Transverse colon (tissue), 4 donors: ENCODE results near the gene KCNQ1OT1. TPM values are rescaled to one million over a fixed set of nuclear protein-coding genes. Genes with fewer than 3 reads are reported as not detected.
A peak's percentile ranks its signal among the peaks of the same experiment; 100 is the strongest.

ENCODE experiments used
- DNase-seq: peaks from one replicate; pipeline ENCODE4 v3.0.0-alpha.2; 2019
- H3K27ac ChIP-seq, 4 donors: fragments of 200-600 bp; sonication (generic); 2 replicates each; pipeline ENCODE4 v1.5.1; 2016 to 2018; ENCODE audit warnings: inconsistent platforms in 4 of 4
- H3K27me3 ChIP-seq: fragments of 200-600 bp; sonication (generic); 2 replicates; pipeline ENCODE4 v1.5.1; 2017; ENCODE audit warnings: inconsistent platforms
- H3K36me3 ChIP-seq, 4 donors: fragments of 200-600 bp; sonication (generic); 2 replicates each; pipeline ENCODE4 v1.5.1; 2017 to 2019; ENCODE audit warnings: inconsistent platforms in 4 of 4
- H3K4me1 ChIP-seq, 4 donors: fragments of 200-600 bp; sonication (generic); 2 replicates each; pipeline ENCODE4 v1.5.1; 2017 to 2020; ENCODE audit warnings: inconsistent platforms in 4 of 4
- H3K4me3 ChIP-seq, 4 donors: fragments of 200-600 bp; sonication (generic); 1 replicate in 1 of 4; 2 replicates in 3 of 4; pipeline versions ENCODE4 v1.5.1 to v1.6.1; 2017 to 2019; ENCODE audit warnings: inconsistent platforms in 4 of 4
- H3K9me3 ChIP-seq, 2 donors: fragments of 200-600 bp; sonication (generic); 2 replicates each; pipeline ENCODE4 v1.5.1; 2017 to 2019; ENCODE audit warnings: inconsistent platforms in 2 of 2
- CTCF ChIP-seq, 5 experiments: fragments of 200-600 bp in 3 of 5; fragments of 450-650 bp in 2 of 5; sonication (generic) in 3 of 5; IDR thresholded peaks; 1 replicate in 2 of 5; 2 replicates in 3 of 5; pipeline ENCODE4 v1.5.1; 2016 to 2017; ENCODE audit warnings: antibody characterized with exemption in 5 of 5, inconsistent platforms in 3 of 5, mild to moderate bottlenecking in 2 of 5, moderate library complexity in 1 of 5
- EP300 ChIP-seq: sonication (generic); formaldehyde crosslinking; IDR thresholded peaks from one replicate; pipeline ENCODE4 v1.6.1; 2017; ENCODE audit warnings: antibody characterized with exemption, low read depth
- POLR2A ChIP-seq: fragments of 450-650 bp; IDR thresholded peaks from one replicate; pipeline ENCODE4 v1.6.1; 2016; ENCODE audit warnings: antibody characterized with exemption, mild to moderate bottlenecking, moderate library complexity
- POLR2AphosphoS5 ChIP-seq, 3 donors: sonication (generic); formaldehyde crosslinking; IDR thresholded peaks; one replicate each; pipeline ENCODE4 v1.6.1; 2016; ENCODE audit warnings: antibody characterized with exemption in 3 of 3
- WGBS, 2 donors: methylation state at CpG; one replicate each; pipeline ENCODE4 v1.1.5; 2018; ENCODE audit warnings: low coverage in 1 of 2; 5-methylcytosine and 5-hydroxymethylcytosine counted together
- in situ Hi-C, 4 donors: fragments of 200-750 bp; cut with MboI; loops; one replicate each; pipeline versions ENCODE4 v1.15.0 to v1.15.1; 2017; ENCODE audit warnings: low sequenced_read_pairs in 3 of 4, low pct_ligation_motif_present in 1 of 4, low pct_unique_long_range_greater_than_20kb in 1 of 4
- intact Hi-C: fragments of 100-400 bp; cut with DNase I; formaldehyde crosslinking; loops from one replicate; pipeline ENCODE4 v1.15.1; 2023; ENCODE audit warnings: low total_unique reads
- total RNA-seq, 4 donors: library from RNA; depleted of rRNA; stranded (reverse); fragments of >200 nt; gene quantifications; one replicate each; pipeline ENCODE4 v1.1.0, GENCODE V29; 2016

Gene KCNQ1OT1
- total RNA-seq, 4 donors from 2014 or later = 1.5 to 5.0 (median 1.9) TPM

DNA sequence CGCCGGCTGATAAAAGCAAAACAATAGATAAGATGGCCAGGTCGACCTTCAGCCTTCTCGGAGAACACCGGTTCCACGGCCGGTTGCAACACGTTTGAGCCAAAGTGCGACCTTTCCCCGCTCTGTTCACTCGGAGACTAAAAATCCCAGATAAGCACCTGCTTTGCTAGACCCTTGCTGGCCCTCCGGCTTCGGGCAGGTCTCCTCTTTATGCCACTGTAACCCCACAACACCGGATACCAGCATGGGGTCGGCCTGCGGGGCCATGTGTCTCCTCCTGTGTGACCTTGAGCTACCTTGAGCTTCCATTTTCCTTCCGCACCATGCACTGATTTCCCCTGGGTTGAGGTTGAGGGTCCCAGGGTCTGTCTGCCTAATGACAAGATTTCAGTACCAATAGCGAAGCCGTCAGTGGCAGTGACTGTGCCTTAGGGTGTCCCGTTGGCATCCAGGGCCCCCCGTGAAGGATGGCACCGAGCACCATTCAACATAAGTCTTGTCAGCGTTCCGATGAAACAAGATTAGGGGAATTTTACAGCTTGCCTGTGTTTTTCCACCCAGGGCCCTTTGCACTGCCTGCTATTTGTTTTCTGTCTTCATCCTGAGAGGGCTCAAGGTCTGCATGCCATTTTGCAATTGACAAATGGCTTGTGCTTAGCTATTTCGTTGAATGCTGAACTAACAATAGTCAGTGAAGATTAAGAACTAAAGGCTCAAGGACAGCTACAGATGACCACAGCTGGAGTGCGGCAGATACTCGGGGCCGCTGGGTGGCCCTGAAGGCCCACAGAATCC is 136.4 kb downstream of the KCNQ1OT1 start:
- intact Hi-C loops = no loop called here
- in situ Hi-C loops = no loop called here
- H3K27me3 ChIP-seq = no peaks in the 10 kb centered on the region
- H3K36me3 ChIP-seq = no peaks in the 10 kb centered on the region
- TF ChIP-seq POLR2AphosphoS5 (IDR thresholded peaks at IDR 0.05) (no peak), CTCF (IDR thresholded peaks at IDR 0.05) (no peak), POLR2A (no peak), EP300 (no peak)
- H3K9me3 ChIP-seq = no peaks in the 10 kb centered on the region
- DNase-seq = no peak
- 93% methylated on average over 28 of the region's 28 CpGs; no CpG with 5 or more reads in 1 of the 2 donors for WGBS, 2 donors
- H3K4me3 ChIP-seq = no peak overlapping the region
- H3K4me1 ChIP-seq = peaks cover 0 to 15% (median 10%) of the 10 kb centered on the region in 4 donors
- H3K27ac ChIP-seq = no peak overlapping the region

DNA sequence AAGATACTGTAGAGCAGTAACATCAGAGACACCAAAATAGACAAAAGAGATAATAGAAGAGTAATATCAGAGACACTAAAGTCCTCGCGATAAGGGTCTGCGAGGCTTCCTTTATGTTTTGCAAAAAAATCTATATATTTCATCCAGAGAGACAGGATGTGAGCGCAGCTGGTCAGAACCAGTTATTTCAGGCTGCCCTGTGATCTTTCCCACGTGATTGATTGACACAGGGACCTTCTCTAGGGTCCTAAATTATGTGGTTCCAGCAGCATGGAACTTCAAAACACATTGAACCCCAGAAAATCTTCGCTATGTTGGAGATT is 136.9 kb downstream of the KCNQ1OT1 start:
- 86 to 92% methylated on average over 4 to 6 of the region's 6 CpGs for WGBS, 2 donors
- Histone ChIP-seq H3K4me1 (peaks cover 0 to 15% (median 10%) of the 10 kb centered on the region in 4 donors), H3K27me3 (no peaks in the 10 kb centered on the region), H3K36me3 (no peaks in the 10 kb centered on the region), H3K4me3 (no peak overlapping the region), H3K27ac (no peak overlapping the region), H3K9me3 (no peaks in the 10 kb centered on the region)
- no peak for DNase-seq
- in situ Hi-C loops = no loop called here
- TF ChIP-seq EP300 (no peak), POLR2AphosphoS5 (IDR thresholded peaks at IDR 0.05) (no peak), CTCF (IDR thresholded peaks at IDR 0.05) (no peak), POLR2A (no peak)
- intact Hi-C loops = no loop called here

DNA sequence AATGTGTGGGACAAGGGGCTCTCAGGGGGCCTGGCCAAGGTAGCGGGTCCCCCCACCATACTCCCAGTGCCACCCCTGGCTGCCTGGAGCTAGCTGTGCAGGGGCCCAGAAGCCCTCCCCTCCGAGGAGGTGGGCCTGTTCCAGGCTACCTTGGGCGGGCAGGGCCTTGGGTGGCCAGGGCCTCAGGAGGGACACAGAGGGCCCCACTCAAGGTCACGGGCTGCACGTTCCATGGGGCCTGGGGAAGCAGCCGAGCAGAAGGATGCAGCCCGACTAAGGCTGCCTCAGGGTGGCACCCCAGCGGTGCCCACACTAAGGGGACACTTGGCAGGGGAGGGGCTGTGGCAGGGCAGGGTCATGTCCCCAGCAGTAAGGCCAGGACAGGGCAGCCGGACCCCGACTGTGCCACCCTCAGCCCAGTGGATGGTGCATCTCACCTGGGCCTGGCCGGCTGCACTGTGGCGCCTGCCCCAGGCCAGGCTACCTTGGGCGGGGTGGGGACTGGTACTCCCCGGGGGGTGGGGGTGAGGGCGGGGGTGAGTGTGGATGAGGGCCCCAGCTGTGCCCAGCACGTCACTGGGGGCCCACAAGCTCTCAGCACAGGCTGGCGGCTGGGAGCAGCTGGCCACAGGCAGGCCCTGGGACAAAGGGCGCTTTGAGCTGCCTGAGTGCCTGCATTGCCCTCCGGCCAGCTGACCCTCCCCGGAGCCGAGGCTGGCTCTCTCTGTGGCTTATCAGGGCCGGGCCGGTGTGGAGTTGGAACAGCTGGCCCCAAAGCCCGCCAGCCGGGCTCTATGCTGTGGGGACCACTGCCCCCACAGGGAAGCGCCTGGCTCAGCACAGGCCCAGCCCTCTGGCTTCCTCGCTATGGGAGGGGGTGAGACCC is 137.9 kb downstream of the KCNQ1OT1 start:
- in situ Hi-C loops = no loop called here
- 81% methylated on average over 24 of the region's 27 CpGs; no CpG with 5 or more reads in 1 of the 2 donors for WGBS, 2 donors
- H3K27ac ChIP-seq = no peak overlapping the region

More for the DNA sequence above, 137.9 kb downstream of the KCNQ1OT1 start:
- Histone ChIP-seq H3K27me3 (no peaks in the 10 kb centered on the region), H3K36me3 (no peaks in the 10 kb centered on the region), H3K4me1 (peaks cover 0 to 11% (median 10%) of the 10 kb centered on the region in 4 donors), H3K9me3 (no peaks in the 10 kb centered on the region), H3K4me3 (no peak overlapping the region)
- intact Hi-C loops = no loop called here
- TF ChIP-seq POLR2A (no peak), POLR2AphosphoS5 (IDR thresholded peaks at IDR 0.05) (no peak), CTCF (IDR thresholded peaks at IDR 0.05) (no peak), EP300 (no peak)
- DNase-seq = peak; percentile 8
